ENCODE measurements around the gene RASSF3.

RASSF3 gene

DNA sequence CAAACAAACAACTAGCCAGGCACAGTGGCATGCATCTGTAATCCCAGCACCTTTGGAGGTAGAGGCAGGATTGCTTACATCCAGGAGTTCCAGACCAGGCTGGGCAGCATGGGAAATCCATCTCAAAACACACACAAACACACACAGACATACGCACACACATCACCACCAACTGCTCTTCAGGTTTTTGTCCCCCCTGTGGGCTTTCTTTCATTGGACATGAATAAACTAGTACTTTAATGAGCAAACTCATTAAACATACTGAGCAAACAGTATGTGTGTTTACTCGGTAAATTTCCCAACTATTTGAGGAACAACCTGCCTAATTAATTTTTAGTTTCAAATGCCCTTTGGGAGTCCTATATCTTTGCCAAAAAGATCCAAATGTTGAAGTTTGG is 10.1 kb upstream of the RASSF3 start:
- H3K4me3 ChIP-seq (replicated peaks; ENCODE audit: insufficient read depth, low read length): no peak overlapping the region
- no peak for DNase-seq (ENCODE audit: low read depth in 1 of 2, low spot score in 1 of 2)
- H3K27ac ChIP-seq (replicated peaks): no peak overlapping the region
- no peaks in the 10 kb centered on the region for H3K27me3 ChIP-seq (ENCODE audit: insufficient read depth, poor library complexity, severe bottlenecking)
- TF ChIP-seq, protein P1, sequence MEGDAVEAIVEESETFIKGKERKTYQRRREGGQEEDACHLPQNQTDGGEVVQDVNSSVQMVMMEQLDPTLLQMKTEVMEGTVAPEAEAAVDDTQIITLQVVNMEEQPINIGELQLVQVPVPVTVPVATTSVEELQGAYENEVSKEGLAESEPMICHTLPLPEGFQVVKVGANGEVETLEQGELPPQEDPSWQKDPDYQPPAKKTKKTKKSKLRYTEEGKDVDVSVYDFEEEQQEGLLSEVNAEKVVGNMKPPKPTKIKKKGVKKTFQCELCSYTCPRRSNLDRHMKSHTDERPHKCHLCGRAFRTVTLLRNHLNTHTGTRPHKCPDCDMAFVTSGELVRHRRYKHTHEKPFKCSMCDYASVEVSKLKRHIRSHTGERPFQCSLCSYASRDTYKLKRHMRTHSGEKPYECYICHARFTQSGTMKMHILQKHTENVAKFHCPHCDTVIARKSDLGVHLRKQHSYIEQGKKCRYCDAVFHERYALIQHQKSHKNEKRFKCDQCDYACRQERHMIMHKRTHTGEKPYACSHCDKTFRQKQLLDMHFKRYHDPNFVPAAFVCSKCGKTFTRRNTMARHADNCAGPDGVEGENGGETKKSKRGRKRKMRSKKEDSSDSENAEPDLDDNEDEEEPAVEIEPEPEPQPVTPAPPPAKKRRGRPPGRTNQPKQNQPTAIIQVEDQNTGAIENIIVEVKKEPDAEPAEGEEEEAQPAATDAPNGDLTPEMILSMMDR (IDR thresholded peaks at IDR 0.05; ENCODE audit: insufficient read depth, low read length): no peak
- no peak for TF ChIP-seq SPI1 (IDR thresholded peaks at IDR 0.05; ENCODE audit: borderline replicate concordance, low read depth)

GRCh38 chr12:64603183-64603841 is 7.0 kb upstream of the RASSF3 start:
- Histone ChIP-seq H3K27me3 (ENCODE audit: insufficient read depth, poor library complexity, severe bottlenecking) (no peaks in the 10 kb centered on the region), H3K27ac (replicated peaks) (no peak overlapping the region), H3K4me3 (replicated peaks; ENCODE audit: insufficient read depth, low read length) (no peak overlapping the region)
- DNase-seq (ENCODE audit: low read depth in 1 of 2, low spot score in 1 of 2): no peak
- no peak for TF ChIP-seq REST (IDR thresholded peaks at IDR 0.05; ENCODE audit: insufficient replicate concordance, low read depth)
- TF ChIP-seq SPI1 (IDR thresholded peaks at IDR 0.05; ENCODE audit: borderline replicate concordance, low read depth): peak; percentile 39; the same call in 1 of the 2 replicates

- TF ChIP-seq REST (IDR thresholded peaks at IDR 0.05; ENCODE audit: insufficient replicate concordance, low read depth) (no peak), POLR2AphosphoS5 (IDR thresholded peaks at IDR 0.05; ENCODE audit: low read depth) (no peak), GABPA (IDR thresholded peaks at IDR 0.05; ENCODE audit: low read depth) (no peak), SPI1 (IDR thresholded peaks at IDR 0.05; ENCODE audit: borderline replicate concordance, low read depth) (no peak)
- TF ChIP-seq, protein P1 (IDR thresholded peaks at IDR 0.05; ENCODE audit: insufficient read depth, low read length): no peak
- Histone ChIP-seq H3K27ac (replicated peaks) (peak overlapping the region; percentile 81), H3K27me3 (ENCODE audit: insufficient read depth, poor library complexity, severe bottlenecking) (no peaks in the 10 kb centered on the region), H3K4me3 (replicated peaks; ENCODE audit: insufficient read depth, low read length) (peak overlapping the region; percentile 90)
- peak; percentile 53 to 79 for DNase-seq (ENCODE audit: low read depth in 1 of 2, low spot score in 1 of 2)
Measured at GRCh38 chr12:64608901-64609535, 1.3 kb upstream of the RASSF3 start.

DNA sequence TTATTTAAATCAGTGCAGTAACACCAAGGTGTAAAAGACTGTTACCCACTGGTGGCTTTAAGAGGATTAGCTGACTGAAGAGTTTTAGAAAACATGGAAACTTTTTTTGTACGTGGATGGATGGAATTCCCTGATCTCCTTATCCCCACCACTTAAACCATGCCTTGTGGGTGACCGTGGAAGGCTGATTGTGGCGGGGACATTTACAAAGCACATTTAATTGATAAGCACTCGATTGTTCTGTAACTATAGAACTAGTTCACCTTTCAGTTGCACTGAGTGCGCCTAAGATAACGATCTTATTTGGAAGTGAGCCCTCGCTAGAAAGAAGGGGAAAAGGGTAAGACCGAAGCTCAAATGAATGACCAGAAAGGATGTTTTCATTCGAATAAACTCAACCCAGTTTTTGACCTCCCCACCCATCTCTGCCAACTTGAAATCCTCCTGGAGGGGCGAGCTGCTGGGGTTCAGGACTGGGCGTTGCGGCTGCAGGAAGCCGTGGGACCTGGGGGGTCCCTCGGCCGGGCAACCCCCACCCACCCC is 688 bp upstream of the RASSF3 start:
- Histone ChIP-seq H3K27me3 (ENCODE audit: insufficient read depth, poor library complexity, severe bottlenecking) (no peaks in the 10 kb centered on the region), H3K4me3 (replicated peaks; ENCODE audit: insufficient read depth, low read length) (peak overlapping the region; percentile 90), H3K27ac (replicated peaks) (peak overlapping the region; percentile 81)
- TF ChIP-seq SPI1 (IDR thresholded peaks at IDR 0.05; ENCODE audit: borderline replicate concordance, low read depth): no peak
- TF ChIP-seq GABPA (IDR thresholded peaks at IDR 0.05; ENCODE audit: low read depth): no peak
- TF ChIP-seq POLR2AphosphoS5 (IDR thresholded peaks at IDR 0.05; ENCODE audit: low read depth): no peak
- TF ChIP-seq, protein P1 (IDR thresholded peaks at IDR 0.05; ENCODE audit: insufficient read depth, low read length): no peak
- TF ChIP-seq REST (IDR thresholded peaks at IDR 0.05; ENCODE audit: insufficient replicate concordance, low read depth): no peak
- no peak for DNase-seq (ENCODE audit: low read depth in 1 of 2, low spot score in 1 of 2)

All from HL-60 (cell line).